Astrocyte (in vitro differentiated cells and primary cell): ENCODE data around the gene RIT1. TPM values are rescaled to one million over a fixed set of nuclear protein-coding genes. Genes with fewer than 3 reads are reported as not detected.

ENCODE experiments used
- DNase-seq: peaks from one replicate; pipeline ENCODE4 v3.0.0-alpha.2; 2010; ENCODE audit warnings: low read depth
- FAIRE-seq: peaks from 2 replicates; lab custom pipeline; 2011; peaks lifted over from hg19 to GRCh38; lab: Jason Lieb, UNC
- H2AFZ ChIP-seq: 2 replicates; pipeline ENCODE4 v1.6.0; 2012; ENCODE audit warnings: low read depth, low read length, inconsistent platforms
- H3K27ac ChIP-seq: 2 replicates; pipeline ENCODE4 v1.5.1; 2011; ENCODE audit warnings: low read depth, low read length, inconsistent platforms
- H3K27me3 ChIP-seq: 2 replicates; pipeline ENCODE4 v1.6.0; 2011; ENCODE audit warnings: low read length, inconsistent platforms; ENCODE audit not compliant: insufficient read depth
- H3K36me3 ChIP-seq: 2 replicates; pipeline ENCODE4 v1.5.1; 2011; ENCODE audit warnings: low read length, inconsistent platforms; ENCODE audit not compliant: insufficient read depth
- H3K4me1 ChIP-seq: 2 replicates; pipeline ENCODE4 v1.5.1; 2011; ENCODE audit warnings: low read length, inconsistent platforms; ENCODE audit not compliant: insufficient read depth
- H3K4me2 ChIP-seq: 2 replicates; pipeline ENCODE4 v1.6.0; 2012; ENCODE audit warnings: low read length, inconsistent platforms
- H3K4me3 ChIP-seq: 2 replicates; pipeline ENCODE4 v1.5.1; 2011; ENCODE audit warnings: low read depth, mild to moderate bottlenecking, low read length, inconsistent platforms; ENCODE audit not compliant: insufficient read depth
- H3K79me2 ChIP-seq: 2 replicates; pipeline ENCODE4 v1.6.0; 2012; ENCODE audit warnings: mild to moderate bottlenecking, low read length, inconsistent platforms; ENCODE audit not compliant: insufficient read depth
- H3K9ac ChIP-seq: 2 replicates; pipeline ENCODE4 v1.6.0; 2012; ENCODE audit warnings: mild to moderate bottlenecking, low read length, inconsistent platforms
- H3K9me3 ChIP-seq: 2 replicates; pipeline ENCODE4 v1.5.1; 2012; ENCODE audit warnings: low read depth, mild to moderate bottlenecking, low read length, inconsistent platforms; ENCODE audit not compliant: insufficient read depth
- H4K20me1 ChIP-seq: 2 replicates; pipeline ENCODE4 v1.6.0; 2012; ENCODE audit warnings: low read length, inconsistent platforms; ENCODE audit not compliant: insufficient read depth
- H3K27ac Mint-ChIP-seq: one replicate; pipeline ENCODE4 v1.8.0; 2021; ENCODE audit warnings: mild to moderate bottlenecking, mixed read lengths; ENCODE audit not compliant: unreplicated experiment
- H3K27me3 Mint-ChIP-seq: one replicate; pipeline ENCODE4 v1.8.0; 2021; ENCODE audit warnings: low read depth, mixed read lengths; ENCODE audit not compliant: unreplicated experiment
- H3K36me3 Mint-ChIP-seq: one replicate; pipeline ENCODE4 v1.8.0; 2021; ENCODE audit warnings: low read depth, mixed read lengths; ENCODE audit not compliant: unreplicated experiment
- H3K4me1 Mint-ChIP-seq: one replicate; pipeline ENCODE4 v1.8.0; 2021; ENCODE audit warnings: low read depth, mixed read lengths; ENCODE audit not compliant: unreplicated experiment
- H3K4me3 Mint-ChIP-seq: one replicate; pipeline ENCODE4 v1.8.0; 2021; ENCODE audit warnings: mild to moderate bottlenecking, moderate library complexity, mixed read lengths; ENCODE audit not compliant: unreplicated experiment
- H3K9me3 Mint-ChIP-seq: one replicate; pipeline ENCODE4 v1.8.0; 2021; ENCODE audit warnings: mild to moderate bottlenecking, mixed read lengths; ENCODE audit not compliant: unreplicated experiment
- EZH2 ChIP-seq: IDR thresholded peaks from 2 replicates; pipeline ENCODE4 v1.6.1; 2012; ENCODE audit warnings: mild to moderate bottlenecking, low read length, inconsistent platforms; ENCODE audit not compliant: insufficient read depth
- total RNA-seq: library from RNA; stranded (reverse); gene quantifications from 2 replicates; pipeline ENCODE4 v1.2.1, GENCODE V29; 2021
- TF ChIP-seq, protein P1 (sequence below): IDR thresholded peaks from 2 replicates; pipeline ENCODE4 v1.5.1; 2011; ENCODE audit warnings: low read depth, mild to moderate bottlenecking, inconsistent platforms, low read length, moderate library complexity; ENCODE audit not compliant: insufficient read depth

Gene RIT1
- total RNA-seq, 1 donor from 2014 or later: 59.4 TPM

DNA sequence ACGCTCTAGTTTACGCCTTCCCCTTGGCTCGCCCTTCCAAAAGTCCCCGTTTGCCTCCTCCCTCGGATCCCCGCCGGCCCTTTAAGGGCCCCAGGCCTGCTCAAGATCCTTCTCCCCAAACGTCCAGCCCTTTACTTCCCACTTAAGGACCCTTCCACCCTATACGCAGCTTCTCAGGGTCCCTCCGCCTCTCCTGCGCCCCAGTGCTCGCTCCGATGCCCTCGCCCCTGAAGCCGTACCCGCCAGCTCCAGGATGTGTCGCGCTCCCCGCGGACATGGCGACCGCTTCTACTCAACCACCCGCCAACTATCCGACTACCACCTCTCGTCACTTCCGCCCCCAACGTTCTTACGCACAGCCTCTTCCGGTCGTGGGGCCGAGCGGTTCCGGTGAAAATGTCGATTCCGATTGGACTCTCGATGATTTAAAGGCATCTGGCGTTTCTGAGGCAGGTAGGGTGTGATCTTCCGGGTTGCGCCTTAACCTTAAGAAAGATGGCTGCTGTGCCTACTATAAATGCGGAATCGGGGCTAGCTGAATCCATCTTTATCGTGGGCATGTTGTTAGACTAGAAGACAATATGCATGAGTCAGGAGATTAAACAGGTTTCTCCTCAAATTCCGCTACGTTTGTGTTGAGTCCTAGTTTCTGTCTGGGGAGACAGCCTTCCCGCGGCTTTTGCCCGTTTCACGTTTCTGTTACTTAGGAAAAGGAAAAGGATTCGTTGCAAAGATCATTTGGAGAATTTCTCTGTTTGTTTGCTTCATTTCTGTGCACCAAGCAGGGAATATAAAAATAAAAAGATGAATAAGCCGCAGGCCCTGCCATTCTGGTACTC lies 23.2 kb upstream of the RIT1 start, which contains the start of gene KHDC4:
Gene KHDC4, minus strand, starts transcription at position 317 of the 839 bp plus-strand sequence. Its CDS starts 40 bp downstream, at position 277.
- H3K27me3 ChIP-seq: no peaks in the 10 kb centered on the region
- H3K9ac ChIP-seq: peak within 1 kb of the TSS; percentile 99
- no peak within 1 kb of the TSS for H3K4me3 Mint-ChIP-seq
- H2AFZ ChIP-seq: peak within 1 kb of the TSS; percentile 80
- no peaks in the 10 kb centered on the region for H3K9me3 Mint-ChIP-seq
- H3K4me3 ChIP-seq: peak within 1 kb of the TSS; percentile 80
- peaks cover 49% of the 10 kb centered on the region for H3K79me2 ChIP-seq
- TF ChIP-seq, protein P1, sequence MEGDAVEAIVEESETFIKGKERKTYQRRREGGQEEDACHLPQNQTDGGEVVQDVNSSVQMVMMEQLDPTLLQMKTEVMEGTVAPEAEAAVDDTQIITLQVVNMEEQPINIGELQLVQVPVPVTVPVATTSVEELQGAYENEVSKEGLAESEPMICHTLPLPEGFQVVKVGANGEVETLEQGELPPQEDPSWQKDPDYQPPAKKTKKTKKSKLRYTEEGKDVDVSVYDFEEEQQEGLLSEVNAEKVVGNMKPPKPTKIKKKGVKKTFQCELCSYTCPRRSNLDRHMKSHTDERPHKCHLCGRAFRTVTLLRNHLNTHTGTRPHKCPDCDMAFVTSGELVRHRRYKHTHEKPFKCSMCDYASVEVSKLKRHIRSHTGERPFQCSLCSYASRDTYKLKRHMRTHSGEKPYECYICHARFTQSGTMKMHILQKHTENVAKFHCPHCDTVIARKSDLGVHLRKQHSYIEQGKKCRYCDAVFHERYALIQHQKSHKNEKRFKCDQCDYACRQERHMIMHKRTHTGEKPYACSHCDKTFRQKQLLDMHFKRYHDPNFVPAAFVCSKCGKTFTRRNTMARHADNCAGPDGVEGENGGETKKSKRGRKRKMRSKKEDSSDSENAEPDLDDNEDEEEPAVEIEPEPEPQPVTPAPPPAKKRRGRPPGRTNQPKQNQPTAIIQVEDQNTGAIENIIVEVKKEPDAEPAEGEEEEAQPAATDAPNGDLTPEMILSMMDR: no peak
- TF ChIP-seq EZH2: no peak
- peaks cover 15% of the 10 kb centered on the region for H3K4me1 Mint-ChIP-seq
- FAIRE-seq (peak; percentile 64), DNase-seq (peak; percentile 97)
- H3K27ac Mint-ChIP-seq: peak within 1 kb of the TSS; percentile 26
- H3K4me1 ChIP-seq: peaks cover 41% of the 10 kb centered on the region
- peaks cover 2% of the 10 kb centered on the region for H3K36me3 Mint-ChIP-seq
- no peaks in the 10 kb centered on the region for H3K27me3 Mint-ChIP-seq
- H4K20me1 ChIP-seq: peaks cover 37% of the 10 kb centered on the region
- H3K4me2 ChIP-seq: peak within 1 kb of the TSS; percentile 86
- peaks cover 23% of the 10 kb centered on the region for H3K36me3 ChIP-seq
- H3K9me3 ChIP-seq: no peaks in the 10 kb centered on the region
- H3K27ac ChIP-seq: peak within 1 kb of the TSS; percentile 93

DNA sequence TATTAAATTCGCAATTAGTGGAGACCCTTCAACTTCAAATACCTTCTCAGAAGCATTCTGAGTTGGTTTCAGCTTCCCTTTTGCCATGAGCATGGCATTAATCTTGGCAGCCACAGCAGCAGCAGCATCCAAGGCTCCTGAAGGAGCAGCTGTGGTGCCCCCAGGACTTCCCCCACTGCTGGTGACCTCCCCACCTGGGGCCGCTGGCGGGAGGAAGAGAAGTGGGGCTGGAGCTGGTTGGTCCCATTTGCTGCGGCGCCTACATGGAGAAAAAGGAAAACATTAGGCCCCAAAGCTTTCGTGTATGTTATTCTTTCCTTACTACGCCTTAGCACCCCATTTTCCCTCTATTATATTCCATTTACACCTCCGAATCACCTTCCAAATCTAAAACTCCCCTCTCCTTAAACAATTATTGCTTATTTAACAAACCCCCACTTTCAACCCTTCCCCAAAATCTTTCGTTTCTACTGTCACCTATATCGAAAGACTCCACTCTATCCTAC lies 22.5 kb upstream of the RIT1 start:
- Histone ChIP-seq H3K9me3 (no peaks in the 10 kb centered on the region), H3K79me2 (peaks cover 54% of the 10 kb centered on the region), H3K4me1 (peaks cover 41% of the 10 kb centered on the region), H4K20me1 (peaks cover 42% of the 10 kb centered on the region), H3K27me3 (no peaks in the 10 kb centered on the region), H3K27ac (peak overlapping the region; percentile 93), H3K4me3 (peak overlapping the region; percentile 80), H3K4me2 (peak overlapping the region; percentile 86), H3K36me3 (peaks cover 29% of the 10 kb centered on the region), H3K9ac (peak overlapping the region; percentile 99), H2AFZ (no peak overlapping the region)
- no peaks in the 10 kb centered on the region for H3K27me3 Mint-ChIP-seq
- peaks cover 15% of the 10 kb centered on the region for H3K4me1 Mint-ChIP-seq
- no peak for DNase-seq
- no peaks in the 10 kb centered on the region for H3K9me3 Mint-ChIP-seq
- no peak for FAIRE-seq
- no peak for TF ChIP-seq EZH2
- TF ChIP-seq, protein P1: no peak
- H3K36me3 Mint-ChIP-seq: peaks cover 5% of the 10 kb centered on the region
- H3K27ac Mint-ChIP-seq: no peak overlapping the region
- H3K4me3 Mint-ChIP-seq: no peak overlapping the region
